H1 (cell line): ENCODE measurements around the gene SEC14L3. TPM values are rescaled to one million over a fixed set of nuclear protein-coding genes. Genes with fewer than 3 reads are reported as not detected.

Source experiments
- CTCF ChIA-PET: fragments of 300-600 bp; sonication (Branson Sonifier 250); formaldehyde crosslinking; loops from one replicate; lab custom pipeline; 2021; ENCODE audit not compliant: partially characterized antibody; lab: Charles Lee
- POLR2A ChIA-PET: fragments of 300-600 bp; sonication (Branson Sonifier 250); formaldehyde crosslinking; loops from one replicate; lab custom pipeline; 2021; ENCODE audit warnings: inconsistent platforms; ENCODE audit not compliant: partially characterized antibody; lab: Charles Lee
- DNase-seq, 2 experiments: peaks; one replicate each; pipeline versions ENCODE4 v3.0.0 to v3.0.0-alpha.2; 2010 to 2022; ENCODE audit warnings: low spot score in 2 of 2, low read depth in 1 of 2, mixed read lengths in 1 of 2
- FAIRE-seq: peaks from 2 replicates; lab custom pipeline; 2011; peaks lifted over from hg19 to GRCh38; lab: Jason Lieb, UNC
- H2AFZ ChIP-seq: 2 replicates; pipeline ENCODE4 v1.8.1; 2012; ENCODE audit warnings: low read length, inconsistent platforms
- H2AK5ac ChIP-seq: 2 replicates; pipeline ENCODE4 v1.6.1; 2013; ENCODE audit warnings: low read depth, low read length
- H2BK120ac ChIP-seq: replicated peaks from 2 replicates; pipeline ENCODE3; 2013; ENCODE audit warnings: low read depth, low read length, inconsistent platforms
- H2BK12ac ChIP-seq: 2 replicates; pipeline ENCODE4 v1.6.1; 2013; ENCODE audit warnings: low read depth, low read length
- H2BK15ac ChIP-seq: 2 replicates; pipeline ENCODE4 v1.6.1; 2013; ENCODE audit warnings: low read length
- H2BK20ac ChIP-seq: 2 replicates; pipeline ENCODE4 v1.6.1; 2013; ENCODE audit warnings: low read length
- H2BK5ac ChIP-seq: 2 replicates; pipeline ENCODE4 v1.6.1; 2013; ENCODE audit warnings: low read depth, low read length
- H3K14ac ChIP-seq: 2 replicates; pipeline ENCODE4 v1.6.1; 2013; ENCODE audit warnings: inconsistent platforms; ENCODE audit not compliant: insufficient read length
- H3K18ac ChIP-seq: 2 replicates; pipeline ENCODE4 v1.6.1; 2013; ENCODE audit warnings: low read length; ENCODE audit errors: extremely low read depth
- H3K23ac ChIP-seq: 2 replicates; pipeline ENCODE4 v1.6.1; 2013; ENCODE audit warnings: inconsistent platforms; ENCODE audit not compliant: insufficient read length
- H3K23me2 ChIP-seq: 2 replicates; pipeline ENCODE4 v1.6.1; 2013; ENCODE audit warnings: low read depth, low read length
- H3K27ac ChIP-seq: 2 replicates; pipeline ENCODE4 v1.6.1; 2011; ENCODE audit warnings: low read depth, low read length, inconsistent platforms
- H3K27me3 ChIP-seq, 4 experiments: replicated peaks in 1 of 4; 1 replicate in 1 of 4; 2 replicates in 3 of 4; pipeline versions ENCODE4 v1.6.1 to v1.8.1; 2011 to 2013; ENCODE audit warnings: low read length in 3 of 4, mild to moderate bottlenecking in 3 of 4, inconsistent platforms in 2 of 4, mixed read lengths in 2 of 4, moderate library complexity in 1 of 4; ENCODE audit not compliant: control insufficient read depth in 3 of 4, insufficient read depth in 3 of 4; ENCODE audit errors: extremely low read depth in 1 of 4
- H3K36me3 ChIP-seq, 4 experiments: 2 replicates each; pipeline versions ENCODE4 v1.6.1 to v1.8.1; 2011 to 2013; ENCODE audit warnings: mild to moderate bottlenecking in 4 of 4, low read length in 3 of 4, moderate library complexity in 2 of 4, control low read depth in 1 of 4, inconsistent platforms in 1 of 4; ENCODE audit not compliant: insufficient read depth in 4 of 4, control insufficient read depth in 2 of 4
- H3K4ac ChIP-seq: replicated peaks from 2 replicates; pipeline ENCODE3; 2013; ENCODE audit warnings: low read length, low read depth, mixed read lengths, inconsistent platforms; ENCODE audit not compliant: insufficient read length
- H3K4me1 ChIP-seq, 4 experiments: replicated peaks in 1 of 4; 1 replicate in 1 of 4; 2 replicates in 3 of 4; pipeline versions ENCODE4 v1.6.1 to v1.8.1; 2011 to 2013; ENCODE audit warnings: low read length in 3 of 4, inconsistent platforms in 2 of 4, mixed read lengths in 1 of 4; ENCODE audit not compliant: insufficient read depth in 4 of 4, control insufficient read depth in 3 of 4
- H3K4me2 ChIP-seq, 2 experiments: 2 replicates each; pipeline versions ENCODE4 v1.6.1 to v1.8.1; 2011 to 2013; ENCODE audit warnings: low read depth in 2 of 2, low read length in 2 of 2, control low read depth in 1 of 2, inconsistent platforms in 1 of 2, mild to moderate bottlenecking in 1 of 2; ENCODE audit not compliant: insufficient read depth in 1 of 2
- H3K4me3 ChIP-seq, 4 experiments: fragments of 200-600, 300-600 bp in 1 of 4; sonication (generic), shearing (Covaris generic), sonication (Bioruptor Twin) in 1 of 4; 2 replicates each; pipeline versions ENCODE4 v1.5.1 to v1.8.1; 2011 to 2016; ENCODE audit warnings: low read length in 4 of 4, low read depth in 3 of 4, control low read depth in 2 of 4, inconsistent platforms in 2 of 4, mild to moderate bottlenecking in 2 of 4, mixed read lengths in 1 of 4, moderate library complexity in 1 of 4; ENCODE audit not compliant: insufficient read depth in 2 of 4; ENCODE audit errors: extremely low read depth in 1 of 4
- H3K56ac ChIP-seq: replicated peaks from 2 replicates; pipeline ENCODE3; 2013; ENCODE audit warnings: low read depth, mild to moderate bottlenecking, mixed read lengths, low read length, inconsistent platforms; ENCODE audit not compliant: insufficient read length
- H3K79me1 ChIP-seq: 2 replicates; pipeline ENCODE4 v1.6.1; 2013; ENCODE audit warnings: low read depth, low read length, control low read depth
- H3K79me2 ChIP-seq, 2 experiments: 2 replicates each; pipeline versions ENCODE4 v1.6.1 to v1.8.1; 2012 to 2013; ENCODE audit warnings: low read length in 2 of 2, mild to moderate bottlenecking in 2 of 2, inconsistent platforms in 1 of 2; ENCODE audit not compliant: insufficient read depth in 2 of 2, control insufficient read depth in 1 of 2
- H3K9ac ChIP-seq, 4 experiments: replicated peaks in 1 of 4; 1 replicate in 1 of 4; 2 replicates in 3 of 4; pipeline versions ENCODE4 v1.6.1 to v1.8.1; 2011 to 2013; ENCODE audit warnings: low read depth in 3 of 4, low read length in 3 of 4, control low read depth in 2 of 4, mild to moderate bottlenecking in 2 of 4, moderate library complexity in 2 of 4, inconsistent platforms in 1 of 4; ENCODE audit errors: extremely low read depth in 1 of 4
- H3K9me3 ChIP-seq, 2 experiments: 2 replicates each; pipeline versions ENCODE4 v1.6.1 to v1.8.1; 2012 to 2013; ENCODE audit warnings: mild to moderate bottlenecking in 2 of 2, moderate library complexity in 2 of 2, control low read depth in 1 of 2, inconsistent platforms in 1 of 2, low read depth in 1 of 2, low read length in 1 of 2, mixed read lengths in 1 of 2; ENCODE audit not compliant: insufficient read depth in 2 of 2
- H4K20me1 ChIP-seq, 2 experiments: replicated peaks in 1 of 2; 2 replicates each; pipeline versions ENCODE3 to v1.8.1; 2011 to 2013; ENCODE audit warnings: inconsistent platforms in 2 of 2, low read length in 2 of 2, mild to moderate bottlenecking in 1 of 2; ENCODE audit not compliant: insufficient read depth in 2 of 2, control insufficient read depth in 1 of 2
- H4K5ac ChIP-seq: 2 replicates; pipeline ENCODE4 v1.6.1; 2013; ENCODE audit warnings: low read length, low read depth, mixed read lengths, inconsistent platforms; ENCODE audit not compliant: insufficient read length
- H4K8ac ChIP-seq: 2 replicates; pipeline ENCODE4 v1.8.0; 2013; ENCODE audit warnings: mild to moderate bottlenecking, moderate library complexity, low read length, inconsistent platforms; ENCODE audit not compliant: insufficient read depth; ENCODE audit errors: extremely low read depth
- H4K91ac ChIP-seq: replicated peaks from 2 replicates; pipeline ENCODE3; 2013; ENCODE audit warnings: low read length, mixed read lengths, inconsistent platforms; ENCODE audit not compliant: insufficient read length
- ASH2L ChIP-seq: fragments of 200-600, 300-600 bp; sonication (generic); IDR thresholded peaks from one replicate; pipeline ENCODE4 v1.7.1; 2017; ENCODE audit warnings: low read length
- CHD1 ChIP-seq: IDR thresholded peaks from 2 replicates; pipeline ENCODE4 v1.6.1; 2012; ENCODE audit warnings: low read depth, low read length, improper control_type of control experiment
- CREB1 ChIP-seq: IDR thresholded peaks from 2 replicates; pipeline ENCODE4 v1.6.1; 2012; ENCODE audit warnings: inconsistent platforms
- CTCF ChIP-seq, 3 experiments: IDR thresholded peaks; 1 replicate in 2 of 3; 2 replicates in 1 of 3; pipeline versions ENCODE4 v1.5.1 to v1.6.1; 2011; ENCODE audit warnings: low read length in 3 of 3, mild to moderate bottlenecking in 3 of 3, inconsistent platforms in 2 of 3, low read depth in 1 of 3, moderate library complexity in 1 of 3; ENCODE audit not compliant: insufficient read depth in 1 of 3; ENCODE audit errors: control extremely low read depth in 1 of 3
- MAFK ChIP-seq: IDR thresholded peaks from 2 replicates; pipeline ENCODE4 v1.6.1; 2012; ENCODE audit warnings: low read depth, mild to moderate bottlenecking, improper control_type of control experiment, low read length
- TAF1 ChIP-seq: IDR thresholded peaks from 2 replicates; pipeline ENCODE4 v1.6.1; 2011; ENCODE audit warnings: mild to moderate bottlenecking, low read depth, low read length
- TAF7 ChIP-seq: optimal IDR thresholded peaks from 2 replicates; pipeline ENCODE3; 2011; ENCODE audit warnings: low read depth, mild to moderate bottlenecking, inconsistent platforms, low read length, moderate library complexity, borderline replicate concordance
- USF2 ChIP-seq: IDR thresholded peaks from 2 replicates; pipeline ENCODE4 v1.6.1; 2011; ENCODE audit warnings: low read length, improper control_type of control experiment
- ZNF274 ChIP-seq: IDR thresholded peaks from 2 replicates; pipeline ENCODE4 v1.7.0; 2012; ENCODE audit warnings: low read length, borderline replicate concordance; ENCODE audit errors: extremely low read depth
- WGBS, 2 experiments: shearing (Covaris generic) in 1 of 2; methylation state at CpG; one replicate each; pipeline versions ENCODE4 v1.1.6 to v1.1.7; 2013 to 2015; ENCODE audit warnings: low lambda C conversion rate in 2 of 2, mixed read lengths in 2 of 2, inconsistent platforms in 1 of 2, low coverage in 1 of 2, missing lambda C conversion rate in 1 of 2; ENCODE audit not compliant: insufficient replicate concordance in 2 of 2, insufficient coverage in 1 of 2, insufficient read length in 1 of 2; ENCODE audit errors: extremely low coverage in 1 of 2, missing lambda C conversion rate in 1 of 2; 5-methylcytosine and 5-hydroxymethylcytosine counted together
- polyA plus RNA-seq, 7 experiments: library from polyadenylated mRNA; depleted of rRNA in 3 of 7; stranded (reverse) in 5 of 7; unstranded in 2 of 7; fragments of >200 nt in 5 of 7; fragments of 200-250 nt in 2 of 7; gene quantifications; 1 replicate in 5 of 7; 2 replicates in 1 of 7; 4 replicates in 1 of 7; pipeline versions ENCODE4 v1.2.1 to v1.2.3, GENCODE V29; 2011 to 2013; ENCODE audit warnings: missing spikeins in 2 of 7, mixed read lengths in 2 of 7
- total RNA-seq: library from RNA; stranded (reverse); fragmentation: NEBNext Ultra II Directional; extraction: Animal tissue kit (Norgen Biotek cat#: 25700); gene quantifications from 2 replicates; pipeline ENCODE4 v1.2.1, GENCODE V29; 2021

Gene SEC14L3
- total and polyA plus RNA-seq, 2 of the 8 experiments (the other 6 are each of a cell fraction or from before 2014, with no cell fraction given) = not detected

GRCh38 chr22:30474683-30475424 lies 3.0 kb upstream of the SEC14L3 start:
- no peak overlapping the region for H3K23ac ChIP-seq
- no peak overlapping the region for H3K4ac ChIP-seq
- H3K27ac ChIP-seq = no peak overlapping the region
- H3K4me2 ChIP-seq = no peak overlapping the region
- H2BK20ac ChIP-seq = no peak overlapping the region
- no peak overlapping the region for H2AFZ ChIP-seq
- no peak overlapping the region for H2BK120ac ChIP-seq
- FAIRE-seq (no peak), DNase-seq (no peak)
- no peak overlapping the region for H3K18ac ChIP-seq
- POLR2A ChIA-PET = interaction anchor here (0.9 to 1.4 kb wide), 2 partner anchors 9 to 30 kb away, joined by 3 to 5 read pairs; no protein-coding TSS in a partner anchor
- no peaks in the 10 kb centered on the region for H3K36me3 ChIP-seq
- no peak overlapping the region for H4K91ac ChIP-seq
- H3K27me3 ChIP-seq = no peaks in the 10 kb centered on the region; a peak in 1 of 7 replicates
- H4K5ac ChIP-seq = no peak overlapping the region
- WGBS, 2 experiments = 85% methylated on average over 6 of the region's 6 CpGs; no CpG with 5 or more reads in 1 of the 2 experiments
- H4K20me1 ChIP-seq = no peaks in the 10 kb centered on the region
- H3K23me2 ChIP-seq = no peaks in the 10 kb centered on the region
- no peak overlapping the region for H3K4me3 ChIP-seq
- H3K79me1 ChIP-seq = no peaks in the 10 kb centered on the region
- no peaks in the 10 kb centered on the region for H3K79me2 ChIP-seq
- H3K56ac ChIP-seq = no peak overlapping the region
- H3K9me3 ChIP-seq = no peaks in the 10 kb centered on the region
- H2BK5ac ChIP-seq = no peak overlapping the region
- no peak overlapping the region for H2AK5ac ChIP-seq
- no peak overlapping the region for H3K9ac ChIP-seq
- no peaks in the 10 kb centered on the region; a peak in 1 of 7 replicates for H3K4me1 ChIP-seq
- CTCF ChIA-PET = interaction anchor here (0.7 to 5.9 kb wide), 6 partner anchors 10 to 126 kb away, joined by 3 to 48 read pairs (median 3); no protein-coding TSS in a partner anchor
- H3K14ac ChIP-seq = no peak overlapping the region
- no peak overlapping the region; the same call in 1 of the 2 replicates for H4K8ac ChIP-seq
- no peak overlapping the region for H2BK15ac ChIP-seq
- no peak overlapping the region for H2BK12ac ChIP-seq
- TF ChIP-seq ASH2L (no peak), CREB1 (no peak), USF2 (no peak), CHD1 (no peak), TAF1 (no peak), MAFK (no peak), TAF7 (no peak), ZNF274 (no peak), CTCF (IDR thresholded peaks at IDR 0.05; ENCODE audit: control extremely low read depth in 1 of 3, insufficient read depth in 1 of 3, low read depth in 1 of 3, low read length in 3 of 3) (no peak)
